Measurements from ENCODE around the gene CLSTN1. TPM values are rescaled to one million over a fixed set of nuclear protein-coding genes. Genes with fewer than 3 reads are reported as not detected.

CLSTN1 gene
- total and polyA plus RNA-seq, 2 of the 13 experiments (the other 11 are each of a cell fraction or from before 2014, with no cell fraction given): 19.7 to 29.8 TPM

DNA sequence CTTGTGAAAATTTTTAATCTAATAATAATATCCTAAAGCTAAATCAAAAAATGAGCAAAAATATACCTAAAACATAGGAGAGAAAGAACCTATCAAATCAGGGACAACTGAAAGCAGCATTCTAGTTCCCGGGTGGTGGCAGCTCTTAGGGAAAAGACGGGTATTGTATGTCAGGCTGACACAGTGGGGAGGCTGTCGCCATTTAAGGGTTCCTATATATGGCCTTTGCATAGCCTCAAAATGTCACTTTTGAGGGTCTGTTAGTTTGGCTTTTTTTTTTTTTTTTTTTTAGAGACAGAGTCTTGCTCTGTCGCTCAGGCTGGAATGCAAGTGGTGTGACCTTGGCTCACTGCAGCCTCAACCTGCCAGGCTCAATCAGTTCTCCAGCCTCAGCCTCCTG is 6.0 kb downstream of the CLSTN1 start:
- Histone ChIP-seq H3K4me3 (replicated peaks in 1 of 3; ENCODE audit: insufficient read depth in 1 of 3, low read depth in 2 of 3, low read length in 3 of 3) (no peak overlapping the region), H3K9ac (ENCODE audit: insufficient read depth, low read depth, low read length) (no peak overlapping the region), H3K9me3 (ENCODE audit: low read length) (no peaks in the 10 kb centered on the region), H3K27me3 (ENCODE audit: control insufficient read depth in 1 of 2, insufficient read depth in 2 of 2, low read length in 2 of 2) (no peaks in the 10 kb centered on the region; a peak in 1 of 5 replicates), H3K79me2 (ENCODE audit: insufficient read depth, low read length) (peaks cover 82% of the 10 kb centered on the region), H3K27ac (ENCODE audit: extremely low read length, insufficient read depth, low read length) (no peak overlapping the region), H2AFZ (ENCODE audit: low read length) (no peak overlapping the region), H3K4me1 (ENCODE audit: insufficient read depth, low read length) (peaks cover 74% of the 10 kb centered on the region), H3K36me3 (replicated peaks in 1 of 2; ENCODE audit: control insufficient read depth in 1 of 2, insufficient read depth in 2 of 2, low read length in 2 of 2) (no peaks in the 10 kb centered on the region), H3K4me2 (ENCODE audit: low read depth, low read length) (no peak overlapping the region), H4K20me1 (ENCODE audit: insufficient read depth, low read length) (peaks cover 9% of the 10 kb centered on the region; the same call in 1 of the 2 replicates)
- ATAC-seq (no peak), FAIRE-seq (no peak), DNase-seq (ENCODE audit: low spot score) (no peak)
- ChIA-PET CTCF (ENCODE audit: low intra/inter-chr PET ratio, low total read pairs) (no interaction called here), POLR2A (no interaction called here)
- 97% methylated on average over 4 of the region's 4 CpGs for WGBS (ENCODE audit: low lambda C conversion rate)
- in situ Hi-C loops (cut with HindIII; ENCODE audit: extremely low pct_ligation_motif_present, low pct_unique_long_range_greater_than_20kb) (no loop called here), intact Hi-C loops (cut with micrococcal nuclease; ENCODE audit: unreplicated experiment) (no loop called here)
- no TSS peak for BruUV-seq (replicated peaks)
- no peak for TF ChIP-seq GATAD1 (CRISPR knock-in tag; IDR thresholded peaks at IDR 0.05)
- TF ChIP-seq, protein P1, sequence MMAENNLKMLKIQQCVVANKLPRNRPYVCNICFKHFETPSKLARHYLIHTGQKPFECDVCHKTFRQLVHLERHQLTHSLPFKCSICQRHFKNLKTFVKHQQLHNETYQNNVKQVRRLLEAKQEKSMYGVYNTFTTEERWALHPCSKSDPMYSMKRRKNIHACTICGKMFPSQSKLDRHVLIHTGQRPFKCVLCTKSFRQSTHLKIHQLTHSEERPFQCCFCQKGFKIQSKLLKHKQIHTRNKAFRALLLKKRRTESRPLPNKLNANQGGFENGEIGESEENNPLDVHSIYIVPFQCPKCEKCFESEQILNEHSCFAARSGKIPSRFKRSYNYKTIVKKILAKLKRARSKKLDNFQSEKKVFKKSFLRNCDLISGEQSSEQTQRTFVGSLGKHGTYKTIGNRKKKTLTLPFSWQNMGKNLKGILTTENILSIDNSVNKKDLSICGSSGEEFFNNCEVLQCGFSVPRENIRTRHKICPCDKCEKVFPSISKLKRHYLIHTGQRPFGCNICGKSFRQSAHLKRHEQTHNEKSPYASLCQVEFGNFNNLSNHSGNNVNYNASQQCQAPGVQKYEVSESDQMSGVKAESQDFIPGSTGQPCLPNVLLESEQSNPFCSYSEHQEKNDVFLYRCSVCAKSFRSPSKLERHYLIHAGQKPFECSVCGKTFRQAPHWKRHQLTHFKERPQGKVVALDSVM (CRISPR knock-in tag; IDR thresholded peaks at IDR 0.05): peak; percentile 86
- TF ChIP-seq ZSCAN21 (CRISPR knock-in tag; IDR thresholded peaks at IDR 0.05; ENCODE audit: borderline replicate concordance): no peak

DNA sequence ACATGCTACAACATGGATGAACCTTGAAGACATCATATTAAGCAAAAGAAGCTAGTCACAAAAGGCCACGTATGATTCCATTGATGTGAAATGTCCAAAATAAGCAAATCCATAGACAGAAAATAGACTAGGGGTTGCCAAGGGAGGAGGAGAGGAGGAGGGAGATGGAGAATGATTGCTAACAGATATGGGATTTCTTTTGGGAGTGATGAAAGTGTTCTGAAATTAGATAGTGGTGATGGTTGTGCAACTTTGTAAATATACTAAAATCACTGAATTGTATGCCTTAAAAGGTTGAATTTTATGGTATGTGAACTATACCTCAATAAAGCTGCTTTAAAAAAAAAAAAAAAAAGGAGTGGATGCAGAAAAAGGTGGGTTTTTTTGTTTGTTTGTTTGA is 7.6 kb downstream of the CLSTN1 start:
- Histone ChIP-seq H3K4me2 (ENCODE audit: low read depth, low read length) (no peak overlapping the region), H3K27me3 (ENCODE audit: control insufficient read depth in 1 of 2, insufficient read depth in 2 of 2, low read length in 2 of 2) (no peaks in the 10 kb centered on the region), H3K4me1 (ENCODE audit: insufficient read depth, low read length) (peaks cover 72% of the 10 kb centered on the region), H3K9ac (ENCODE audit: insufficient read depth, low read depth, low read length) (no peak overlapping the region), H3K4me3 (replicated peaks in 1 of 3; ENCODE audit: insufficient read depth in 1 of 3, low read depth in 2 of 3, low read length in 3 of 3) (no peak overlapping the region), H4K20me1 (ENCODE audit: insufficient read depth, low read length) (no peaks in the 10 kb centered on the region; the same call in 1 of the 2 replicates), H3K27ac (ENCODE audit: extremely low read length, insufficient read depth, low read length) (no peak overlapping the region), H3K9me3 (ENCODE audit: low read length) (no peaks in the 10 kb centered on the region), H3K79me2 (ENCODE audit: insufficient read depth, low read length) (peaks cover 77% of the 10 kb centered on the region), H3K36me3 (replicated peaks in 1 of 2; ENCODE audit: control insufficient read depth in 1 of 2, insufficient read depth in 2 of 2, low read length in 2 of 2) (no peaks in the 10 kb centered on the region), H2AFZ (ENCODE audit: low read length) (no peak overlapping the region)
- in situ Hi-C loops (cut with HindIII; ENCODE audit: extremely low pct_ligation_motif_present, low pct_unique_long_range_greater_than_20kb): no loop called here
- ChIA-PET CTCF (ENCODE audit: low intra/inter-chr PET ratio, low total read pairs) (no interaction called here), POLR2A (no interaction called here)
- ATAC-seq (no peak), FAIRE-seq (no peak), DNase-seq (ENCODE audit: low spot score) (no peak)
- 55% methylated on average over 1 of the region's 1 CpG for WGBS (ENCODE audit: low lambda C conversion rate)
- no TSS peak for BruUV-seq (replicated peaks)
- intact Hi-C loops (cut with micrococcal nuclease; ENCODE audit: unreplicated experiment): no loop called here
- no peak for TF ChIP-seq FOXA3 (CRISPR knock-in tag; IDR thresholded peaks at IDR 0.05)
- TF ChIP-seq, protein P2, sequence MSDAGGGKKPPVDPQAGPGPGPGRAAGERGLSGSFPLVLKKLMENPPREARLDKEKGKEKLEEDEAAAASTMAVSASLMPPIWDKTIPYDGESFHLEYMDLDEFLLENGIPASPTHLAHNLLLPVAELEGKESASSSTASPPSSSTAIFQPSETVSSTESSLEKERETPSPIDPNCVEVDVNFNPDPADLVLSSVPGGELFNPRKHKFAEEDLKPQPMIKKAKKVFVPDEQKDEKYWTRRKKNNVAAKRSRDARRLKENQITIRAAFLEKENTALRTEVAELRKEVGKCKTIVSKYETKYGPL (CRISPR knock-in tag; IDR thresholded peaks at IDR 0.05): no peak
- TF ChIP-seq NCOA2 (CRISPR knock-in tag; IDR thresholded peaks at IDR 0.05): 0 out of 2 replicates have a peak, but pooled peaks have one; percentile 17
- no peak for TF ChIP-seq ZNF44 (CRISPR knock-in tag; IDR thresholded peaks at IDR 0.05)
- TF ChIP-seq RARG (CRISPR knock-in tag; IDR thresholded peaks at IDR 0.05; ENCODE audit: low read depth): no peak
- TF ChIP-seq CEBPB (IDR thresholded peaks at IDR 0.05; ENCODE audit: borderline replicate concordance, low read depth, low read length): peak; percentile 40; the same call in 1 of the 2 replicates
- TF ChIP-seq DNMT3B (CRISPR knock-in tag; conservative IDR thresholded peaks at IDR 0.05): no peak
- no peak for TF ChIP-seq KLF6 (CRISPR knock-in tag; IDR thresholded peaks at IDR 0.05)
- TF ChIP-seq SPEN (CRISPR knock-in tag; IDR thresholded peaks at IDR 0.05; ENCODE audit: low read depth): no peak
- TF ChIP-seq, protein P3, sequence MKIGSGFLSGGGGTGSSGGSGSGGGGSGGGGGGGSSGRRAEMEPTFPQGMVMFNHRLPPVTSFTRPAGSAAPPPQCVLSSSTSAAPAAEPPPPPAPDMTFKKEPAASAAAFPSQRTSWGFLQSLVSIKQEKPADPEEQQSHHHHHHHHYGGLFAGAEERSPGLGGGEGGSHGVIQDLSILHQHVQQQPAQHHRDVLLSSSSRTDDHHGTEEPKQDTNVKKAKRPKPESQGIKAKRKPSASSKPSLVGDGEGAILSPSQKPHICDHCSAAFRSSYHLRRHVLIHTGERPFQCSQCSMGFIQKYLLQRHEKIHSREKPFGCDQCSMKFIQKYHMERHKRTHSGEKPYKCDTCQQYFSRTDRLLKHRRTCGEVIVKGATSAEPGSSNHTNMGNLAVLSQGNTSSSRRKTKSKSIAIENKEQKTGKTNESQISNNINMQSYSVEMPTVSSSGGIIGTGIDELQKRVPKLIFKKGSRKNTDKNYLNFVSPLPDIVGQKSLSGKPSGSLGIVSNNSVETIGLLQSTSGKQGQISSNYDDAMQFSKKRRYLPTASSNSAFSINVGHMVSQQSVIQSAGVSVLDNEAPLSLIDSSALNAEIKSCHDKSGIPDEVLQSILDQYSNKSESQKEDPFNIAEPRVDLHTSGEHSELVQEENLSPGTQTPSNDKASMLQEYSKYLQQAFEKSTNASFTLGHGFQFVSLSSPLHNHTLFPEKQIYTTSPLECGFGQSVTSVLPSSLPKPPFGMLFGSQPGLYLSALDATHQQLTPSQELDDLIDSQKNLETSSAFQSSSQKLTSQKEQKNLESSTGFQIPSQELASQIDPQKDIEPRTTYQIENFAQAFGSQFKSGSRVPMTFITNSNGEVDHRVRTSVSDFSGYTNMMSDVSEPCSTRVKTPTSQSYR (CRISPR knock-in tag; IDR thresholded peaks at IDR 0.05; ENCODE audit: borderline replicate concordance): no peak

All from HepG2 (cell line).